Retinal pigment epithelial cell (primary cell): ENCODE data around the gene PGK2.

ENCODE experiments used
- DNase-seq: peaks from one replicate; pipeline ENCODE4 v3.0.0-alpha.2; 2010; ENCODE audit warnings: low read depth
- H3K4me3 ChIP-seq: 2 replicates; pipeline ENCODE4 v1.5.1; 2011; ENCODE audit warnings: mild to moderate bottlenecking, low read length, control low read depth, moderate library complexity
- TF ChIP-seq, protein P1 (sequence below): conservative IDR thresholded peaks from 2 replicates; pipeline ENCODE4 v1.5.1; 2011; ENCODE audit warnings: low read depth, low read length, control low read depth, inconsistent platforms

The PGK2 gene

DNA sequence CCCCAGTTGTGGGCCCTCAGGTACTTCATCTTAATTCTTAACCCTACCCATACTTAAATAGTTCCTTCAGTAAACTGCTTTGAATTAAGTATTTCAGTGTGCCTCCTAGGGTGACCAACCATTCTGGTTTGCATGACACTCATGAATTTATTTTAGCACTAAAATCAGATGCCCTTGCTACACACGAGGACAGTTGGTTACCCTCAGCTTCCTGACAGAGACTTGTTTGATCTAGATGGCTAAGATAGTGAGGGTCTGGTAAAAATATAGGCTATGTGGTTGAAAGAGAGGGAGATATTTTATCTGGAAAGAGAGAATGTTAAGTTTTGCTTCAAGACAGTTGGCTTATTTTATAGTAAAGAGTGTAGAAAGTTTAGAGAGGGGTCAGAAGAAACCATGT lies 10.6 kb downstream of the PGK2 start:
- DNase-seq, result no peak
- TF ChIP-seq, protein P1, sequence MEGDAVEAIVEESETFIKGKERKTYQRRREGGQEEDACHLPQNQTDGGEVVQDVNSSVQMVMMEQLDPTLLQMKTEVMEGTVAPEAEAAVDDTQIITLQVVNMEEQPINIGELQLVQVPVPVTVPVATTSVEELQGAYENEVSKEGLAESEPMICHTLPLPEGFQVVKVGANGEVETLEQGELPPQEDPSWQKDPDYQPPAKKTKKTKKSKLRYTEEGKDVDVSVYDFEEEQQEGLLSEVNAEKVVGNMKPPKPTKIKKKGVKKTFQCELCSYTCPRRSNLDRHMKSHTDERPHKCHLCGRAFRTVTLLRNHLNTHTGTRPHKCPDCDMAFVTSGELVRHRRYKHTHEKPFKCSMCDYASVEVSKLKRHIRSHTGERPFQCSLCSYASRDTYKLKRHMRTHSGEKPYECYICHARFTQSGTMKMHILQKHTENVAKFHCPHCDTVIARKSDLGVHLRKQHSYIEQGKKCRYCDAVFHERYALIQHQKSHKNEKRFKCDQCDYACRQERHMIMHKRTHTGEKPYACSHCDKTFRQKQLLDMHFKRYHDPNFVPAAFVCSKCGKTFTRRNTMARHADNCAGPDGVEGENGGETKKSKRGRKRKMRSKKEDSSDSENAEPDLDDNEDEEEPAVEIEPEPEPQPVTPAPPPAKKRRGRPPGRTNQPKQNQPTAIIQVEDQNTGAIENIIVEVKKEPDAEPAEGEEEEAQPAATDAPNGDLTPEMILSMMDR, result no peak
- no peak overlapping the region for H3K4me3 ChIP-seq

DNA sequence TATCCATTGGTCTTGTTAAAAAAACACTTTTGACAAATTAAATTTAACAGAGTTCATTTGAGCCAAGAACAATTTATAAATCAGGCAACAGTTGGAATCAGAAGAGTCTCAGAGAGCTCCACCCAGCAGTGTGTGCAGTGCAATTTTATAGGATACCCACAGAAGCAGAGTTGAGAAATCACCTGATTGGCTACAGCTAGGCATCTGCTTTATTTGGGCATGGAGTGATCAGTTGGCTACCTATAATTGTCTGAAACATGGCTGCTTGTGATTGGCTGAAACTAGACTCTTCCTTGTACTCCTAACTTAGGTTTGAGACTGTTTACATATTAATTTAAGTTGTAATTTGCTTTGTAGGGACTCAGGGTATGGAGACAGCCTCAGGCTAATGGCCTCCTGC lies 12.0 kb downstream of the PGK2 start:
- H3K4me3 ChIP-seq, result no peak overlapping the region
- DNase-seq, result no peak
- TF ChIP-seq, protein P1, result no peak

GRCh38 chr6:49772285-49772684 lies 14.8 kb downstream of the PGK2 start:
- DNase-seq, result no peak
- TF ChIP-seq, protein P1, result no peak
- H3K4me3 ChIP-seq, result no peak overlapping the region

DNA sequence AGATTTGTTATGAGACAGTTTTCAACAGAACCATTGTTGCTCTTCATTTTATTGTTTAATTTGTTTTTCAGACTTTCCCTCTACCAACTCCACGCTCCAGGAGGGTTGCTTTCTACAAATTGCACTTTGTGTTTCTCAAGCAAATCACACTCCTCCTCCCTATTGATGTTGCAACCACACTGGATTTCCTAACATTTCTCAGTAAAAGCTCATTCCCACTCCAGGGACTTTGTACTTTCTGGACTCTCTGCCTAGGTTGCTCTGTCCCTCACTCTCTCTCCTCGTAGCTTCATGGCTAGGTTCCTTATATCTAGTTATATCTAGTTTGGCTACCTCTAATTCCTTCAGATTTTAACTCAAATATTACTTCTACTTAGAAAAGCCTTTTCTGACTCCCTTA lies 20.3 kb downstream of the PGK2 start:
- no peak overlapping the region for H3K4me3 ChIP-seq
- TF ChIP-seq, protein P1, result no peak
- DNase-seq, result no peak

- H3K4me3 ChIP-seq, result no peak overlapping the region
- no peak for DNase-seq
- TF ChIP-seq, protein P1, result no peak
Observed at GRCh38 chr6:49764571-49765236, 22.4 kb downstream of the PGK2 start.

DNA sequence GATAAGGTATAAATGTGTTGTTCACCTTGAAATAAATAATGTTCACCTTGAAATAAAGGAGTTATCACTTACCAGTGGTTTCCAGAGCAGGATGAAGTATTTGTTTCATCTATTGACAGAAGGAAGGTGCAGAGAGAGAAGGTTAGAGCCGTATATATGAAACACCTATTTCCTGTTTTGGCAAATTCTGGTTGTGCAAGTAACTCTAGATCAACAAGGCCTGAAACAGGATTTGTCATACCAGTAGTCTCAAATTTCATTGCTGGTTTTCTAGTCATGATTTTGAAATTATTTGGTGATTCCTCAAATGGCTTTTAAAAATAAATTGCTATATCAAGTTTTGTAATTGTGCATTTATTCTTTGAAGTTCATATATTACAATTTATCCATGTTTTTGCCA lies 42.8 kb downstream of the PGK2 start, which contains the start of gene CRISP3:
TSS of gene CRISP3 (minus strand) at position 130 of the 400 bp plus-strand sequence. CDS start at position 109, 21 bp downstream.
- no peak within 1 kb of the TSS for H3K4me3 ChIP-seq
- no peak for DNase-seq
- TF ChIP-seq, protein P1, result no peak

DNA sequence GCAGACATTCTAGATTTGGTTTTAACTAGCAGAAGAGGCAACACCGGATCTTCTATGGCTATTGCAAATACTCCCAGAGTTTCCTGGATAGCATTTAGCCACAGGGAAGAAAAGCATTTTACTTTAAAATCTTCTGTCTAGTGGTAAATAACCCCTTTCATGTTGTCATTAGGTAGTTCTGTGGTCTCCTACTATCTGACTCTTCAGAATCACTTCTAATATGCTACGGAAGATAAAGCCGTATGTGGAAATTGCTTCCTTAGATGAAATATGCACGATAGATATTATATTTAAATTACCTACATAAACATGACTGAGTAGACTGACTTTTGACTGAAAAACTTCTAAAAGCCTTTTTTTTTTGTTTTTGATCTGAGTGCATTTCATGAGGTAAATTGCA lies 43.7 kb downstream of the PGK2 start:
- TF ChIP-seq, protein P1, result no peak
- DNase-seq, result no peak
- no peak overlapping the region for H3K4me3 ChIP-seq
